Measurements from ENCODE around the gene ARMH2.

Gene ARMH2

DNA sequence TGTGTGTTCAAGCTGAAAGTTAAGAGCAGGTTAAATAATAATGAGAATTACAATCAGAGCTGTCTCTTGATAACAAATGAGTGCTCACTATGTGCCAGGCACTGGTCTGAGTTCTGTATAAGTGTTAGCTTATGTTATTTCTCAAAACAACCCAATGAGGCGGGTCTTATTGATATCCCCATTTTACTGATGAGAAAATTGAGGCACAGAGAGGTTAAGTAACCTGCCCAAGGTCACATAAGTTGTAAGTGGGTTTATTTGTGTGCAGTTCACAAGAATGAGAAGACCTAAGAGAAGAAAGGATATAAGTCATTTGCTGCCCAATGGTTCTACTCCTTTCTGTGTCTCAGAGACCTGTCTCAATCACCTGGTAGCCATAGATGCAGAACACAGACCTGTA, 34.1 kb upstream of the ARMH2 start:
- Histone ChIP-seq H3K27me3 (ENCODE audit: low read depth, low read length) (no peaks in the 10 kb centered on the region), H3K36me3 (ENCODE audit: control insufficient read depth in 1 of 2, insufficient read depth in 2 of 2, low read length in 2 of 2) (peaks cover 0 to 22% of the 10 kb centered on the region in 2 donors), H3K4me1 (ENCODE audit: control insufficient read depth in 1 of 2, insufficient read depth in 2 of 2, low read length in 2 of 2) (peaks cover 0 to 5% of the 10 kb centered on the region in 2 donors), H3K27ac (ENCODE audit: low read length) (no peak overlapping the region), H3K4me3 (ENCODE audit: low read depth in 1 of 2, low read length in 2 of 2) (no peak overlapping the region), H3K9me3 (ENCODE audit: control insufficient read depth in 1 of 2, low read length in 2 of 2) (no peaks in the 10 kb centered on the region)

DNA sequence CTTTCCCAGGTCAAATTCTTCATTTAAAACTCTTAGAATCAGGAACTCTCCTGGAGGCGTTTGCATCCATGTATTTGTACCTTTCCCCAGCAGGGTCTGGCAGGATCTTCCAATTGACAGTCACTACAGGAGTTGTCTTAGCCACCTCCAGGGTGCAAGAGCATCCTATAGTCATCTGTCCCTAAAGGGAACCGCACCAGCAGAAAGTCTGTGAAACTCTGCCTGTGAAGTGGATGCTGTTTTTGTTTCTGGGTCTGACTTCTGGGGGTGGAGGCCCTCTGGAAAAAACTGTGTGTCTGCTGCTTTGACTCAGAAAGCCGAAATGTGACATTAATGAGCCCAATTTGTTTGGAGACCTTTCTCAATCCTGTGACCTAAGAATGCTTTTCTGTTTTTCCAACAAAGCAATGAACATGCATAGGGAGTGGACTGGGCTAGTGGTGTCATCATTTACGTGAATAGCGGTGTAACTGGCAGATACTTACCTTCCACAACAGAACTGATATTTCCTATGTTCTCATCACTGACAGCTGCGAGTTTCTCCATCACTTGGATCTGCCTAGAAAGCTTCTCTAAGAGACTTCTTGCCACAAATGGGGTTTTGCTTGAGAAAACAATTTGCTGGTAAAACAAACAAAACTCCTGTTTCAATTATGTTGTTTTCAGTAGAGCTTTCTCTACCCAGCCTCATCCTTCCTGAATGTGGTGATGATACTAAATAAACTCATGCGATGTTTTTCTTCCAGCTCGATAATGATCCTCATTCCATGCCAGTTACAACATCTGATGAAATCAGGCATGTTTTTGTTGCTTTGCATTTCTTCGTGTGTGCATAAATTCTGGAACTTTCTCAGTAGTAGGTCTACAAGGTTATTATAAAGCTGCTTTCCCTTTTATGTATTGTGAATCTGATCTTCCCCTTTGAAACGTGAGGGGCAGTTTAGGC, 33.3 kb upstream of the ARMH2 start:
- H3K36me3 ChIP-seq (ENCODE audit: control insufficient read depth in 1 of 2, insufficient read depth in 2 of 2, low read length in 2 of 2): peaks cover 0 to 28% of the 10 kb centered on the region in 2 donors
- H3K9me3 ChIP-seq (ENCODE audit: control insufficient read depth in 1 of 2, low read length in 2 of 2): no peaks in the 10 kb centered on the region
- no peak overlapping the region for H3K27ac ChIP-seq (ENCODE audit: low read length)
- peaks cover 0 to 5% of the 10 kb centered on the region in 2 donors for H3K4me1 ChIP-seq (ENCODE audit: control insufficient read depth in 1 of 2, insufficient read depth in 2 of 2, low read length in 2 of 2)
- H3K4me3 ChIP-seq (ENCODE audit: low read depth in 1 of 2, low read length in 2 of 2): no peak overlapping the region
- H3K27me3 ChIP-seq (ENCODE audit: low read depth, low read length): no peaks in the 10 kb centered on the region

DNA sequence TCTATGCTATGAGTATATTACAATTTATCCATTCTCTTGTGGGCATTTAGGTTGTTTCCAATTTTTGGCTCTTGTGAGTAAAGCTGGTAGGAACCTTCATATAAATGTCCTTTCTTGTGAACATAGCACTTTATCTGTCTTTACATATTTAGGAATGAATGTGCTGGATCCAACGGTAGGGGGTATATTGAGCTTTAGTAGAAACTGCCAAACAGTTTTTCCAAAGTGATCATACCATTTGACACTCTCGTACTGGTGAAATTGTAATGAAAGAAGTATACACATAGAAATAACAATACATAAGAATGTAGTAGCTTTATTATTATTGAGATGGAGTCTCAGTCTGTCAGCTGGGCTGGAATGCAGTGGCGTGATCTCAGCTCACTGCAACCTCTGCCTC, 30.9 kb upstream of the ARMH2 start:
- Histone ChIP-seq H3K9me3 (ENCODE audit: control insufficient read depth in 1 of 2, low read length in 2 of 2) (no peaks in the 10 kb centered on the region), H3K36me3 (ENCODE audit: control insufficient read depth in 1 of 2, insufficient read depth in 2 of 2, low read length in 2 of 2) (peaks cover 0 to 28% of the 10 kb centered on the region in 2 donors), H3K4me3 (ENCODE audit: low read depth in 1 of 2, low read length in 2 of 2) (no peak overlapping the region), H3K27me3 (ENCODE audit: low read depth, low read length) (no peaks in the 10 kb centered on the region), H3K4me1 (ENCODE audit: control insufficient read depth in 1 of 2, insufficient read depth in 2 of 2, low read length in 2 of 2) (no peaks in the 10 kb centered on the region), H3K27ac (ENCODE audit: low read length) (no peak overlapping the region)

- H3K4me3 ChIP-seq (ENCODE audit: low read depth in 1 of 2, low read length in 2 of 2): no peak overlapping the region
- H3K36me3 ChIP-seq (ENCODE audit: control insufficient read depth in 1 of 2, insufficient read depth in 2 of 2, low read length in 2 of 2): peaks cover 0 to 28% of the 10 kb centered on the region in 2 donors
- no peaks in the 10 kb centered on the region for H3K4me1 ChIP-seq (ENCODE audit: control insufficient read depth in 1 of 2, insufficient read depth in 2 of 2, low read length in 2 of 2)
- no peak overlapping the region for H3K27ac ChIP-seq (ENCODE audit: low read length)
- H3K27me3 ChIP-seq (ENCODE audit: low read depth, low read length): no peaks in the 10 kb centered on the region
- no peaks in the 10 kb centered on the region for H3K9me3 ChIP-seq (ENCODE audit: control insufficient read depth in 1 of 2, low read length in 2 of 2)
These were observed 29.3 kb upstream of the ARMH2 start for GRCh38 chr6:24827970-24828369.

- Histone ChIP-seq H3K4me1 (ENCODE audit: control insufficient read depth in 1 of 2, insufficient read depth in 2 of 2, low read length in 2 of 2) (no peaks in the 10 kb centered on the region), H3K4me3 (ENCODE audit: low read depth in 1 of 2, low read length in 2 of 2) (no peak overlapping the region), H3K9me3 (ENCODE audit: control insufficient read depth in 1 of 2, low read length in 2 of 2) (no peaks in the 10 kb centered on the region), H3K27me3 (ENCODE audit: low read depth, low read length) (no peaks in the 10 kb centered on the region), H3K27ac (ENCODE audit: low read length) (no peak overlapping the region), H3K36me3 (ENCODE audit: control insufficient read depth in 1 of 2, insufficient read depth in 2 of 2, low read length in 2 of 2) (peaks cover 0 to 23% of the 10 kb centered on the region in 2 donors)
These were observed 28.4 kb upstream of the ARMH2 start for GRCh38 chr6:24827162-24827561.

DNA sequence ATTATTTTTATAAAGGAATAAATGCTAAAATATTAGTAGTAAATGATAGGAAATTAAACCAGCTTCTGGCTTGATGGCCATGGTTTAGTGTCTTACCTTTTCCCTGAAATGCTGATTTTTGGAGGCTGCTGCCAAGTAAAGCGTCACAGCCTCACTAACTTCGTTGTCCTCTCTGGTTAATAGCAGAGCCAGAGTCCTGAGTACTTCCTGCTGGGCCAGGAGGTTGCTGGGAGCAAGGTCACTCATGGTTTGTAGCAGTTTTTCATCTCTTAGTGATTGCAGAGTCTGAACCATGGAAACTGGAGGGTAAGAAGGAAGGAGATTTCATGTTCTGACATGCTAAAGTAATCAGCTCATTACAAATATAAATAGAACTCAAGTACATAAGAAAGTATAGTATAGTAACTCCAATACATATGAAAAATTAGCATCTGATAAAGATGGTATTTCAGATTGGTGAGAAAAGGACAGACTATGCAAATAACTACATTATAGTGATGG, 26.5 kb upstream of the ARMH2 start:
- H3K4me3 ChIP-seq (ENCODE audit: low read depth in 1 of 2, low read length in 2 of 2): no peak overlapping the region
- no peaks in the 10 kb centered on the region for H3K27me3 ChIP-seq (ENCODE audit: low read depth, low read length)
- H3K4me1 ChIP-seq (ENCODE audit: control insufficient read depth in 1 of 2, insufficient read depth in 2 of 2, low read length in 2 of 2): no peaks in the 10 kb centered on the region
- H3K27ac ChIP-seq (ENCODE audit: low read length): no peak overlapping the region
- H3K36me3 ChIP-seq (ENCODE audit: control insufficient read depth in 1 of 2, insufficient read depth in 2 of 2, low read length in 2 of 2): peaks cover 0 to 15% of the 10 kb centered on the region in 2 donors
- no peaks in the 10 kb centered on the region for H3K9me3 ChIP-seq (ENCODE audit: control insufficient read depth in 1 of 2, low read length in 2 of 2)

DNA sequence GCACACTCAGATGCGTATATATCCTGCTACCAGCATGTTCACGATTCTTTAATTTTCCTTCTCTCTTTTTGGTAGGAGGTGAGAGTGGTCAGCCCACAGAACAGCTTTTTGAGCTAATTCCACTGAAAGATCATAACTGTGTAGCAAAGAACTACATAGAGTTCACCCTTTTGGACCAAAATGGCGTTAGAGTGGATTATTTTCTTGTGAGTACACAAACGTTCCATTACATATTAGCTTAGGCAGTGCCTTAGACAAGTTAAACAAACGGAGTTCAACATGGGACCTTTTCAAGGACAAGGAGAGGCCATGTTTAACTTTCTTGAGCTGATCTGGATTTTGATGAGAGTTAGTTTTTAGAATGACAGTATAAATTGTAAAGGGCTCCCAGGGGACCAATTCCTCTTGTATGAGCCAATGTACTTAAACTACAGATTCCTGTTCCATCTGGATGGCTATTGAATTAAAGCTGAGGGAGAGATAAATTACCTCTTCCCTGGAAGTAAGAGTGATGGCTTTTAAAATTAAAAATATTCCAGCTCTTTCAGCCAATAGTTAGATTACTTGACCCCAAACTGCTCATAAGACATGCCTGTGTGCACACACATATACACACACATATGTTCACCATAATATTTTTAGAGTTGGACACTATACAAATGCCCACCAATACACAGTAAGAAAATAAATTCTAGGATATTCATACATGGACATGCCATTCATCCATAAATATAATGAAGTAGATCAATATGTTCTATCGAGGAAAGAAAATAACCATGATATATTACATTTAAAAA, 25.6 kb upstream of the ARMH2 start:
- no peaks in the 10 kb centered on the region for H3K27me3 ChIP-seq (ENCODE audit: low read depth, low read length)
- no peaks in the 10 kb centered on the region for H3K9me3 ChIP-seq (ENCODE audit: control insufficient read depth in 1 of 2, low read length in 2 of 2)
- peaks cover 0 to 10% of the 10 kb centered on the region in 2 donors for H3K36me3 ChIP-seq (ENCODE audit: control insufficient read depth in 1 of 2, insufficient read depth in 2 of 2, low read length in 2 of 2)
- H3K4me3 ChIP-seq (ENCODE audit: low read depth in 1 of 2, low read length in 2 of 2): no peak overlapping the region
- no peak overlapping the region for H3K27ac ChIP-seq (ENCODE audit: low read length)
- H3K4me1 ChIP-seq (ENCODE audit: control insufficient read depth in 1 of 2, insufficient read depth in 2 of 2, low read length in 2 of 2): no peaks in the 10 kb centered on the region

- no peaks in the 10 kb centered on the region for H3K27me3 ChIP-seq (ENCODE audit: low read depth, low read length)
- no peak overlapping the region for H3K27ac ChIP-seq (ENCODE audit: low read length)
- H3K9me3 ChIP-seq (ENCODE audit: control insufficient read depth in 1 of 2, low read length in 2 of 2): no peaks in the 10 kb centered on the region
- H3K36me3 ChIP-seq (ENCODE audit: control insufficient read depth in 1 of 2, insufficient read depth in 2 of 2, low read length in 2 of 2): peaks cover 0 to 9% of the 10 kb centered on the region in 2 donors
- no peak overlapping the region for H3K4me3 ChIP-seq (ENCODE audit: low read depth in 1 of 2, low read length in 2 of 2)
- H3K4me1 ChIP-seq (ENCODE audit: control insufficient read depth in 1 of 2, insufficient read depth in 2 of 2, low read length in 2 of 2): no peaks in the 10 kb centered on the region
These were observed 24.5 kb upstream of the ARMH2 start for GRCh38 chr6:24823185-24823584.

GRCh38 chr6:24822696-24823095, 24.0 kb upstream of the ARMH2 start:
- H3K4me3 ChIP-seq (ENCODE audit: low read depth in 1 of 2, low read length in 2 of 2): no peak overlapping the region
- no peaks in the 10 kb centered on the region for H3K4me1 ChIP-seq (ENCODE audit: control insufficient read depth in 1 of 2, insufficient read depth in 2 of 2, low read length in 2 of 2)
- no peaks in the 10 kb centered on the region for H3K9me3 ChIP-seq (ENCODE audit: control insufficient read depth in 1 of 2, low read length in 2 of 2)
- H3K36me3 ChIP-seq (ENCODE audit: control insufficient read depth in 1 of 2, insufficient read depth in 2 of 2, low read length in 2 of 2): peaks cover 0 to 6% of the 10 kb centered on the region in 2 donors
- no peak overlapping the region for H3K27ac ChIP-seq (ENCODE audit: low read length)
- no peaks in the 10 kb centered on the region for H3K27me3 ChIP-seq (ENCODE audit: low read depth, low read length)

- H3K9me3 ChIP-seq (ENCODE audit: control insufficient read depth in 1 of 2, low read length in 2 of 2): no peaks in the 10 kb centered on the region
- H3K36me3 ChIP-seq (ENCODE audit: control insufficient read depth in 1 of 2, insufficient read depth in 2 of 2, low read length in 2 of 2): no peaks in the 10 kb centered on the region
- no peaks in the 10 kb centered on the region for H3K27me3 ChIP-seq (ENCODE audit: low read depth, low read length)
- no peak overlapping the region for H3K4me3 ChIP-seq (ENCODE audit: low read depth in 1 of 2, low read length in 2 of 2)
- H3K4me1 ChIP-seq (ENCODE audit: control insufficient read depth in 1 of 2, insufficient read depth in 2 of 2, low read length in 2 of 2): no peaks in the 10 kb centered on the region
- no peak overlapping the region for H3K27ac ChIP-seq (ENCODE audit: low read length)
These were observed 23.2 kb upstream of the ARMH2 start for GRCh38 chr6:24821860-24822444.

GRCh38 chr6:24818346-24818745, 19.6 kb upstream of the ARMH2 start:
- no peaks in the 10 kb centered on the region for H3K36me3 ChIP-seq (ENCODE audit: control insufficient read depth in 1 of 2, insufficient read depth in 2 of 2, low read length in 2 of 2)
- H3K9me3 ChIP-seq (ENCODE audit: control insufficient read depth in 1 of 2, low read length in 2 of 2): no peaks in the 10 kb centered on the region
- H3K27me3 ChIP-seq (ENCODE audit: low read depth, low read length): no peaks in the 10 kb centered on the region
- no peaks in the 10 kb centered on the region for H3K4me1 ChIP-seq (ENCODE audit: control insufficient read depth in 1 of 2, insufficient read depth in 2 of 2, low read length in 2 of 2)
- no peak overlapping the region for H3K27ac ChIP-seq (ENCODE audit: low read length)
- H3K4me3 ChIP-seq (ENCODE audit: low read depth in 1 of 2, low read length in 2 of 2): no peak overlapping the region

Measured in muscle layer of duodenum (tissue), 2 donors.